GM12872 (cell line): ENCODE measurements around the gene SPATA46.

Source experiments
- CTCF ChIP-seq: IDR thresholded peaks from 3 replicates; pipeline ENCODE4 v1.5.1; 2011; ENCODE audit warnings: low read depth, mild to moderate bottlenecking, low read length, moderate library complexity; ENCODE audit not compliant: insufficient read depth

Gene SPATA46

GRCh38 chr1:162384601-162385279 lies 8.1 kb upstream of the SPATA46 start:
- TF ChIP-seq CTCF, result no peak

- no peak for TF ChIP-seq CTCF
Measured at GRCh38 chr1:162384116-162384515, 7.5 kb upstream of the SPATA46 start.

DNA sequence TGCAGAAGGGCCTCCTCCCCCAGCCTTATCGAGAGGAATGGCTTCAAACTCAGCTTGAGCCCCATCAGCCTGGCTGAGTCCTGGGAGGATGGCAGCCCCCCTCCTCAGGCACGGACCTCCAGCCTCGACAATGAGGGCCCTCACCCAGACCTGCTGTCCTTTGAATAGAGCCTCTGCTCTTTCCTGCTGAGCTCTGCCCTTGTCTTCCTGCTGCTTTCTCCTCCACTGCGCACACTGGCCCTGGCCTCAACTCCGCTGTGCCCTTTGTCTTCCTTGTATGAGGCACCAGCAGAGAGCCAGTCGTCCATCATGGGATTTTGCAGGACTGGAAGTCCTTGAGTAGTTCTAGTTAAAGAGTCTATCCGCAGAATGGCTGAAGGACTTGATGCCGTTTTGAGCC lies 6.9 kb upstream of the SPATA46 start:
- no peak for TF ChIP-seq CTCF

DNA sequence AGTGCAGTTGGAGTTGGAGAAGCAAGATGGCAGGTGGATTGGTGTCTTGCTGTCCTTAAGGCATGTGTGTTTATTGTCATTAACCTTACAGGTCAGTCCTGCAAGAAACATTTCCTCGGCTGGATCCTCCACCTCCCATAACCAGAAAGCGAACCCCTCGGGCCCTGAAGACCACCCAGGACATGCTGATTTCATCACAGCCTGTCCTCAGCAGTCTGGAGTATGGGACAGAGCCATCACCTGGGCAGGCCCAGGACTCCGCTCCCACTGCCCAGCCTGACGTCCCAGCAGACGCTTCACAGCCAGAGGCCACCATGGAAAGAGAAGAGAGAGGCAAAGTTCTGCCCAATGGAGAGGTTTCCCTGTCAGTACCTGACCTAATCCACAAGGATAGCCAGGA lies 6.4 kb upstream of the SPATA46 start:
- TF ChIP-seq CTCF, result no peak

DNA sequence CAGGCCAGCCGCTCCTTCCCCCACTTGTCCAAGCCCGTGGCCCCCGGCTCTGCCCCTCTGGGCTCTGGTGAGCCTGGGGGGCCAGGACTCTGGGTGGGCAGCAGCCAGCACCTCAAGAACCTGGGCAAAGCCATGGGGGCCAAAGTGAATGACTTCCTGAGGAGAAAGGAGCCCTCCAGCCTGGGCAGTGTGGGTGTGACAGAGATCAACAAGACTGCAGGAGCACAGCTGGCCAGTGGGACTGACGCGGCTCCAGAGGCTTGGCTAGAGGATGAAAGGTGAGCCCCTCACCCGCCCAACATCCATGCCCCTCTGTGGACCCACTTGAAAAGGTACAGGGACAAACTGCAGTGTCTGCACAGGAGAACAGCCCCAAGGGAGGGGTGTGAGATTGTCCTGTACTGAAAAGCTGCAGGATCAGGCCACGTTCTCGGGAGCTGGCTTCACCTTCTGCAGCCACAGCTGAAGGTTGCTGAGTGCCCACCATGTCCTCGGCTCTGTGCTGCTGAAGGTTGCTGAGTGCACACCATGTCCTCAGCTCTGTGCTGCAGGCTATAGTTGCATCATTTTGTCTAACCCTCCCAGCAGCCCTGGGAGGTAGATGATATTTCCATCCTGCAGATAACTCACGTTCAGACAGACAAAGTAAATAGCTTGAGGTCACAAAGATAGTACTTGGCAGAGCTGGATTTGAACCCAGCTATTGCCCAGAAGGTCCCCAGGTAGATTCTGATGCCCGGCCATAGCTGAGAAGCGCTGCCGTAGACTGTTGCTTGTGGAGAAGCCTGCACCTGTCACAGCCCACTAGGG lies 5.5 kb upstream of the SPATA46 start:
- no peak for TF ChIP-seq CTCF

DNA sequence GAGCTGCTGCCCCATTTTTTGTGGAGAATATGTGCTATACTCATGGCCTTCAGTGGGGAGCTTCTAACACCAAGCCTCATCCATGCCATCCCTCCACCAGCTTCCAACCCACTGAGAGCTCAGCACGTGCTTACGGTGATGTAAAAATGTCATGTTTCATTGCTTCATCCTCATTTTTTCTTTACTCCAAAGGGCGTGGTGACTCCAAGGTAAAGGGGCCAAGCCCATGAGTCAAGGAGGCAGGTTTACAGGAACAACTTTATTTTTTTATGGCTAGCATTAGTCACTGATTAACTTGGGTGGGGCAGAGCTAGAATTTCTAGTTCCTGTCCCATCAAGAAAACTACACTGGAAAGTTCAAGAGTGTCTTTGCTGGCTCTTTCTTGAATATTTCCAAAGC lies 4.7 kb upstream of the SPATA46 start, which contains the start of gene C1orf226:
Gene C1orf226, plus strand, starts transcription at position 346 of the 400 bp plus-strand sequence. CDS start 174 bp downstream, outside the sequence.
- TF ChIP-seq CTCF, result no peak

GRCh38 chr1:162380061-162380846 lies 3.6 kb upstream of the SPATA46 start:
- no peak for TF ChIP-seq CTCF
